ENCODE results near the gene MAGI1. TPM values are rescaled to one million over a fixed set of nuclear protein-coding genes. Genes with fewer than 3 reads are reported as not detected.
A peak's percentile ranks its signal among the peaks of the same experiment; 100 is the strongest.

MAGI1 gene
- total RNA-seq, 4 donors from 2014 or later: 17.2 to 40.8 (median 28.1) TPM

GRCh38 chr3:65343736-65344135 lies 695.0 kb downstream of the MAGI1 start:
- WGBS, 2 donors (ENCODE audit: low coverage in 1 of 2): 76 to 88% methylated on average over 4 of the region's 4 CpGs
- H3K4me1 ChIP-seq: no peaks in the 10 kb centered on the region
- H3K27ac ChIP-seq: no peak overlapping the region
- no peak for TF ChIP-seq POLR2AphosphoS5 (IDR thresholded peaks at IDR 0.05)
- no peak for TF ChIP-seq POLR2A (IDR thresholded peaks at IDR 0.05)
- TF ChIP-seq CTCF (IDR thresholded peaks at IDR 0.05): no peak
- TF ChIP-seq EP300 (IDR thresholded peaks at IDR 0.05): no peak
- no peaks in the 10 kb centered on the region for H3K36me3 ChIP-seq
- no peak for ATAC-seq
- no peaks in the 10 kb centered on the region for H3K9me3 ChIP-seq
- no peaks in the 10 kb centered on the region for H3K27me3 ChIP-seq
- no peak overlapping the region for H3K4me3 ChIP-seq

DNA sequence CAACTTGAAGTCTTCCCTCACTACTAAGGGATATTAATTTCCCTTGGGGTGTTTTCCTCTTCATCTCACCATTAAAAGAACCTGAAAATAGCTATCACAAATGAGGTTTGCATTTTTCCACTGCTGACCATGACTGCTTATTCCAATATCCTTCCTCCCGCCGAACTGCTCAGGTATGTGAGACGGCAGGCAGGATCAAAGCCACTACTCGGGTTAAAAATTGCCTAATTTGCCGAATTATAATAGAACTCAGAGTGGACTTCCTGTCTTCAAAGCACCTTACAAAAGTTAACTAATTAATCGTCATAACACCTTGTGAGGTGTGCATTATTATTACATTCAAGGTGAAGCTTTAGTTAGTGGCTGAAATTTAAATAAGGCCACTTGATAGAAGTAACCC lies 695.7 kb downstream of the MAGI1 start:
- Histone ChIP-seq H3K4me3 (no peak overlapping the region), H3K27ac (no peak overlapping the region), H3K27me3 (no peaks in the 10 kb centered on the region), H3K36me3 (no peaks in the 10 kb centered on the region), H3K9me3 (no peaks in the 10 kb centered on the region), H3K4me1 (no peaks in the 10 kb centered on the region)
- 96 to 97% methylated on average over 6 of the region's 6 CpGs for WGBS, 2 donors (ENCODE audit: low coverage in 1 of 2)
- TF ChIP-seq EP300 (IDR thresholded peaks at IDR 0.05) (no peak), POLR2A (IDR thresholded peaks at IDR 0.05) (no peak), CTCF (IDR thresholded peaks at IDR 0.05) (no peak), POLR2AphosphoS5 (IDR thresholded peaks at IDR 0.05) (no peak)
- no peak for ATAC-seq

DNA sequence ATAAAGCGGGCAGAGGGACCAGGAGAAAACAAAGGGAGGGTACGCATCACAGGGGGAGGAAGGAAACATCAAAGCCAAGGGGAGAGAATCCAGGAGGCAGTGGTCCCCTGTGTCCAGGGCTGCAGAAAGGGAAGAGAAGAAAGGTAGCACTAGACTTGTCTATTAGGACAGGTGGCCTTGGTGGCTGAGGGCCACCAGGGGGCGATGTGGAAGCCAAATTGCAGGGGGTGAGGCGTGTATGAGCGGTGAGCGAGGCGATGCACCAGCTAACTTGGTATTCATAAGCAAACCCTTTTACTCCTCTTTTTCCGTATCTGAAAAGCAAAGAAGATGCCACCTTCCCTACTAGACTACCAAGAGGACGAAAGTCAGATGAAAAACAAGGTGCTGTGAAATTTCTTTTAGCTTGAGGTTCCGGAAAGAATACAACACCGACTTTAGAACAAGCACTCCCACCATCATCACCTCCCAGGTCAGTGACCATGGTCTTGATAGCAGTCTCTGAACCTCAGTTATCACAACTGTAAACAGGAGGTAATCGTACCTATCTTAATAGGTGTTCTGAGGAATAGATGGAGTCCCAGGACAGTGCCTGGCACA lies 696.5 kb downstream of the MAGI1 start:
- H3K27me3 ChIP-seq: no peaks in the 10 kb centered on the region
- no peak for ATAC-seq
- TF ChIP-seq POLR2AphosphoS5 (IDR thresholded peaks at IDR 0.05) (no peak), EP300 (IDR thresholded peaks at IDR 0.05) (no peak), CTCF (IDR thresholded peaks at IDR 0.05) (peak in 1 of 4 experiments; percentile 48), POLR2A (IDR thresholded peaks at IDR 0.05) (no peak)
- 74 to 84% methylated on average over 12 of the region's 12 CpGs for WGBS, 2 donors (ENCODE audit: low coverage in 1 of 2)
- no peak overlapping the region for H3K27ac ChIP-seq
- H3K36me3 ChIP-seq: no peaks in the 10 kb centered on the region
- H3K9me3 ChIP-seq: no peaks in the 10 kb centered on the region
- no peak overlapping the region for H3K4me3 ChIP-seq
- no peaks in the 10 kb centered on the region for H3K4me1 ChIP-seq

- TF ChIP-seq POLR2AphosphoS5 (IDR thresholded peaks at IDR 0.05): no peak
- TF ChIP-seq CTCF (IDR thresholded peaks at IDR 0.05): no peak
- no peak for TF ChIP-seq POLR2A (IDR thresholded peaks at IDR 0.05)
- TF ChIP-seq EP300 (IDR thresholded peaks at IDR 0.05): no peak
- H3K4me1 ChIP-seq: peaks cover 0 to 6% (median 0%) of the 10 kb centered on the region in 3 donors
- WGBS, 2 donors (ENCODE audit: low coverage in 1 of 2): 70 to 76% methylated on average over 2 of the region's 2 CpGs
- no peak for ATAC-seq
- H3K27me3 ChIP-seq: no peaks in the 10 kb centered on the region
- no peak overlapping the region for H3K27ac ChIP-seq
- no peaks in the 10 kb centered on the region for H3K9me3 ChIP-seq
- H3K36me3 ChIP-seq: no peaks in the 10 kb centered on the region
- no peak overlapping the region for H3K4me3 ChIP-seq
These were observed 699.5 kb downstream of the MAGI1 start for GRCh38 chr3:65339192-65339740.

DNA sequence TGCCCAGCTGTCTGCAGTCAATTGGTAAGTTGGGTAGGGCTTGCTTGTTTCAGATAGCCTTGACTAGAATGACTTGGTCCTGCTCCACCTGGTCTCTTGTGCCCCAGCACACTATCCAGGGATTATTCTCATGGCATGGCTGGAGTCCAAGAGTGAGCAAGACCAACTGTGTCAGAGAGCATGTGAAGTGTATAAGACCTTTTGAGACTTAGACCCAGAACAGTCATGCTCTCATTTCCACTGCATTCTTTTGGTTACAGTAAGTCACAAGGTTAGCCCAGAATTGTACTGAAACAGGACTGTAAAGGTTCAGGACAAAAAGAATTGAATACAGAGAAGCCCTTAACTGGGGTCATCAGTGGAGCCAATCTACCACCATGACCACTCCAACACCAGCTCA lies 700.1 kb downstream of the MAGI1 start:
- Histone ChIP-seq H3K4me3 (no peak overlapping the region), H3K36me3 (no peaks in the 10 kb centered on the region), H3K27me3 (no peaks in the 10 kb centered on the region), H3K4me1 (peaks cover 0 to 12% (median 0%) of the 10 kb centered on the region in 3 donors), H3K27ac (no peak overlapping the region), H3K9me3 (no peaks in the 10 kb centered on the region)
- TF ChIP-seq POLR2A (IDR thresholded peaks at IDR 0.05) (no peak), CTCF (IDR thresholded peaks at IDR 0.05) (no peak), POLR2AphosphoS5 (IDR thresholded peaks at IDR 0.05) (no peak), EP300 (IDR thresholded peaks at IDR 0.05) (no peak)
- ATAC-seq: no peak
